Keratinocyte (primary cell): ENCODE measurements around the gene ELF5. TPM values are rescaled to one million over a fixed set of nuclear protein-coding genes. Genes with fewer than 3 reads are reported as not detected.
A peak's percentile ranks its signal among the peaks of the same experiment; 100 is the strongest.

Experiments
- DNase-seq: peaks from one replicate; pipeline ENCODE4 v3.0.0-alpha.2; 2011; ENCODE audit warnings: low read depth, missing footprints, low spot score
- FAIRE-seq: peaks from 2 replicates; lab custom pipeline; 2011; peaks lifted over from hg19 to GRCh38; lab: Jason Lieb, UNC
- H2AFZ ChIP-seq: 2 replicates; pipeline ENCODE4 v1.6.0; 2012; ENCODE audit warnings: low read length, control low read depth, inconsistent platforms; ENCODE audit not compliant: control insufficient read depth
- H3K27ac ChIP-seq: 2 replicates; pipeline ENCODE4 v1.5.1; 2011; ENCODE audit warnings: low read length; ENCODE audit not compliant: control insufficient read depth, insufficient read depth
- H3K27me3 ChIP-seq: 3 replicates; pipeline ENCODE4 v1.6.0; 2011; ENCODE audit warnings: low read length; ENCODE audit not compliant: control insufficient read depth, insufficient read depth; ENCODE audit errors: extremely low read depth
- H3K36me3 ChIP-seq, 2 experiments: 2 replicates in 1 of 2; 3 replicates in 1 of 2; pipeline ENCODE4 v1.5.1; 2011; ENCODE audit warnings: low read length in 2 of 2, mild to moderate bottlenecking in 1 of 2; ENCODE audit not compliant: control insufficient read depth in 2 of 2, insufficient read depth in 2 of 2; ENCODE audit errors: extremely low read depth in 1 of 2
- H3K4me1 ChIP-seq: 3 replicates; pipeline ENCODE4 v1.5.1; 2011; ENCODE audit warnings: low read length; ENCODE audit not compliant: control insufficient read depth, insufficient read depth; ENCODE audit errors: extremely low read depth
- H3K4me2 ChIP-seq: 3 replicates; pipeline ENCODE4 v1.6.0; 2011; ENCODE audit warnings: low read depth, low read length; ENCODE audit not compliant: control insufficient read depth, insufficient read depth; ENCODE audit errors: extremely low read depth
- H3K4me3 ChIP-seq, 3 experiments: fragments of 200-600 bp in 1 of 3; sonication (generic) in 1 of 3; 2 replicates in 2 of 3; 3 replicates in 1 of 3; pipeline ENCODE4 v1.5.1; 2011 to 2016; ENCODE audit warnings: low read length in 3 of 3, mild to moderate bottlenecking in 3 of 3, control low read depth in 2 of 3, inconsistent platforms in 1 of 3, low read depth in 1 of 3, mixed read lengths in 1 of 3, mixed run types in 1 of 3, moderate library complexity in 1 of 3; ENCODE audit not compliant: control insufficient read depth in 2 of 3, insufficient read depth in 2 of 3; ENCODE audit errors: extremely low read depth in 1 of 3
- H3K79me2 ChIP-seq: 2 replicates; pipeline ENCODE4 v1.6.0; 2012; ENCODE audit warnings: low read length; ENCODE audit not compliant: control insufficient read depth, insufficient read depth
- H3K9ac ChIP-seq: 3 replicates; pipeline ENCODE4 v1.6.0; 2011; ENCODE audit warnings: low read length; ENCODE audit not compliant: control insufficient read depth, insufficient read depth; ENCODE audit errors: extremely low read depth
- H3K9me1 ChIP-seq: 3 replicates; pipeline ENCODE4 v1.6.0; 2011; ENCODE audit warnings: low read length; ENCODE audit not compliant: control insufficient read depth, insufficient read depth; ENCODE audit errors: extremely low read depth
- H3K9me3 ChIP-seq: 2 replicates; pipeline ENCODE4 v1.5.1; 2012; ENCODE audit warnings: low read depth, low read length; ENCODE audit not compliant: control insufficient read depth
- H4K20me1 ChIP-seq: 3 replicates; pipeline ENCODE4 v1.6.0; 2011; ENCODE audit warnings: low read length; ENCODE audit not compliant: control insufficient read depth, insufficient read depth; ENCODE audit errors: extremely low read depth
- CTCF ChIP-seq, 3 experiments: IDR thresholded peaks in 1 of 3; conservative IDR thresholded peaks in 1 of 3; optimal IDR thresholded peaks in 1 of 3; 2 replicates in 2 of 3; 3 replicates in 1 of 3; pipeline versions ENCODE3 to v1.5.1; 2011; ENCODE audit warnings: low read length in 3 of 3, mild to moderate bottlenecking in 3 of 3, moderate library complexity in 2 of 3, control low read depth in 1 of 3, inconsistent platforms in 1 of 3; ENCODE audit not compliant: insufficient read depth in 2 of 3; ENCODE audit errors: extremely low read depth in 1 of 3
- EZH2 ChIP-seq: IDR thresholded peaks from one replicate; pipeline ENCODE4 v1.6.1; 2012; ENCODE audit warnings: inconsistent platforms, mild to moderate bottlenecking, low read length, moderate library complexity
- dilution Hi-C: fragments of 300-500 bp; cut with MboI; formaldehyde crosslinking; loops from one replicate; pipeline ENCODE4 v1.7.0; 2020; ENCODE audit warnings: low sequenced_read_pairs; ENCODE audit not compliant: extremely low pct_ligation_motif_present
- polyA plus RNA-seq, 5 experiments: library from polyadenylated mRNA; depleted of rRNA in 3 of 5; stranded (reverse) in 3 of 5; stranded (forward) in 1 of 5; unstranded in 1 of 5; fragments of >200 nt; gene quantifications; 1 replicate in 1 of 5; 2 replicates in 3 of 5; 3 replicates in 1 of 5; pipeline versions ENCODE4 v1.2.1 to v1.2.3, GENCODE V29; 2011 to 2012; ENCODE audit warnings: missing spikeins in 2 of 5, low read depth in 1 of 5, low replicate concordance in 1 of 5

ELF5 gene
- polyA plus RNA-seq, 1 donor (not counting 4 experiments of a cell fraction or from before 2014, with no cell fraction given), result not detected

GRCh38 chr11:34507610-34508009 lies 6.0 kb downstream of the ELF5 start:
- no peaks in the 10 kb centered on the region for H3K36me3 ChIP-seq
- no peak for DNase-seq
- FAIRE-seq, result no peak
- peaks cover 2% of the 10 kb centered on the region for H3K4me1 ChIP-seq
- no peak overlapping the region for H3K4me2 ChIP-seq
- TF ChIP-seq CTCF (optimal IDR thresholded peaks at IDR 0.05 in 1 of 3, IDR thresholded peaks at IDR 0.05 in 1 of 3, conservative IDR thresholded peaks at IDR 0.05 in 1 of 3; ENCODE audit: extremely low read depth in 1 of 3, insufficient read depth in 2 of 3, low read length in 3 of 3) (no peak), EZH2 (no peak)
- H3K27ac ChIP-seq, result no peak overlapping the region
- no peaks in the 10 kb centered on the region for H3K9me3 ChIP-seq
- dilution Hi-C loops, result no loop called here
- H3K27me3 ChIP-seq, result no peaks in the 10 kb centered on the region
- no peak overlapping the region for H3K9ac ChIP-seq
- no peak overlapping the region for H3K4me3 ChIP-seq
- peak overlapping the region; percentile 16 for H2AFZ ChIP-seq
- H3K9me1 ChIP-seq, result no peaks in the 10 kb centered on the region
- no peaks in the 10 kb centered on the region for H3K79me2 ChIP-seq
- no peaks in the 10 kb centered on the region for H4K20me1 ChIP-seq

- no peak for TF ChIP-seq CTCF (optimal IDR thresholded peaks at IDR 0.05 in 1 of 3, IDR thresholded peaks at IDR 0.05 in 1 of 3, conservative IDR thresholded peaks at IDR 0.05 in 1 of 3; ENCODE audit: extremely low read depth in 1 of 3, insufficient read depth in 2 of 3, low read length in 3 of 3)
- TF ChIP-seq EZH2, result no peak
- peaks cover 2% of the 10 kb centered on the region for H3K4me1 ChIP-seq
- no peak overlapping the region for H3K4me3 ChIP-seq
- no peaks in the 10 kb centered on the region for H4K20me1 ChIP-seq
- no peaks in the 10 kb centered on the region for H3K36me3 ChIP-seq
- no peaks in the 10 kb centered on the region for H3K27me3 ChIP-seq
- H3K79me2 ChIP-seq, result no peaks in the 10 kb centered on the region
- H3K9me1 ChIP-seq, result no peaks in the 10 kb centered on the region
- no peak overlapping the region for H3K9ac ChIP-seq
- no peak overlapping the region for H3K27ac ChIP-seq
- H2AFZ ChIP-seq, result peak overlapping the region; percentile 16
- no peak for FAIRE-seq
- H3K9me3 ChIP-seq, result no peaks in the 10 kb centered on the region
- DNase-seq, result no peak
- dilution Hi-C loops, result no loop called here
- H3K4me2 ChIP-seq, result no peak overlapping the region
These were observed 6.4 kb downstream of the ELF5 start for GRCh38 chr11:34507156-34507555.
